NCI-H526 (cell line): ENCODE measurements around the gene TSHR.
"Not testable (repeated sequence)": the region's sequence is repeated elsewhere in the genome, so short reads cannot be mapped to it uniquely, and the experiment has no call there.

Experiments
- DNase-seq, 2 experiments: peaks; one replicate each; lab custom pipeline; 2025; lab: John Stamatoyannopoulos, UW

TSHR gene

GRCh38 chr14:80955416-80955941 is at the start of gene TSHR:
TSHR (plus strand) TSS chr14:80955621; CDS start chr14:80955681, 60 bp downstream.
- no peak for DNase-seq

- DNase-seq, result no peak
These were observed 49.1 kb upstream of the TSHR start for GRCh38 chr14:80906336-80906735.

- no peak for DNase-seq
These were observed 48.5 kb upstream of the TSHR start for GRCh38 chr14:80906946-80907345.

- DNase-seq, result not testable (repeated sequence)
These were observed 43.4 kb upstream of the TSHR start for GRCh38 chr14:80912013-80912412.

GRCh38 chr14:80919622-80920021 is 35.8 kb upstream of the TSHR start:
- DNase-seq, result no peak

DNA sequence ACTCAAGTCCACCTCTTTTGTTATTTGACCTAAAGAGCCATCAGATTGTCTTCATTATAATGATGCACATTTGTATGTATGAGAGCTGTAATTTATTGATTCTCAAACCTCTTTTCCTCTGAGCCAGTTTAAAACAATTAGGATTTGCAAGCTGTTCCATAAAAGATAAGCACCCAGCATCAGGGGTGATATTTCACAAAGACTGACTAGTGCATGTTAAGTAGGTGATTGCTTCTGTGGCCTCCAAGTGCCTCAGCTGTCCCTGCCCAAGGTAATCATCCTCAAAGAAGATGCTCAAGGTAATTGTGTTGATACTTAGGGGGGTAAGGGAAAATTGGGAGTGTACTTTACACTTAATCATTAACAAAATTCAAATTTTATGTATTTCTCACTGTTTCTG is 32.1 kb upstream of the TSHR start:
- DNase-seq, result no peak

DNA sequence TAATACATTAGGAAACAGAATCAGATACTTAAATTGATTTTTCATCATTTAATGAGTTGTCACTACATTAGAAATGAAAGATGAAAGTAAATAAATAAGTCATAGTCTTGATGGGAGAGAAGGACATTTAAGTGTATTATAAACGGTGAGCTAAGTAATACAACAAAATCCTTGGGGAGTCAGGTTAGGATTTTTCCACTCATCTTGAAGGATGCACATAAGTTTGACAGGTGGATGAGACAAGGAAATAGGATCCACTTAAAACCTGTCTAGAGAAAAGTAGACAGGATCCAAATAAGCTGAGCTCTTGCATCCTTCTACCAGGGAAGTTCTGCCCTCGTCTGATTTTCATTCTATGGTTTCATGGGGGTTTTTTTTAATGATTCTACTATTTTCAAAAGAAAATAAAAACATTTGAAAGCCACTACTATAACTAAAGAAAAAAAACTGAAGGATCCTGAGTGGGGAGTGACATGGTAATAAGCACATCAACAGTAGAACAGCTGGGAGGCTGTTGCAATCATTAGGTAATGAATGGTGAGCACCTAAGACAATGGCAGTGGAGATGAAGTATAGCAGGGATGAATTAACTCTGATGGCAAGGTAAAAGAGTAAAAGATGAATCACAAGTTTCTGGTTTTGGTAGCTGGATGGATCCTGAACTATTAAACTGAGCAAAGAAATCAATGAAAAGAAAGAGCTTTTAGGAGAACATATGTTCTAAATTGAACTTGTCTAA is 30.9 kb upstream of the TSHR start:
- DNase-seq, result no peak

DNA sequence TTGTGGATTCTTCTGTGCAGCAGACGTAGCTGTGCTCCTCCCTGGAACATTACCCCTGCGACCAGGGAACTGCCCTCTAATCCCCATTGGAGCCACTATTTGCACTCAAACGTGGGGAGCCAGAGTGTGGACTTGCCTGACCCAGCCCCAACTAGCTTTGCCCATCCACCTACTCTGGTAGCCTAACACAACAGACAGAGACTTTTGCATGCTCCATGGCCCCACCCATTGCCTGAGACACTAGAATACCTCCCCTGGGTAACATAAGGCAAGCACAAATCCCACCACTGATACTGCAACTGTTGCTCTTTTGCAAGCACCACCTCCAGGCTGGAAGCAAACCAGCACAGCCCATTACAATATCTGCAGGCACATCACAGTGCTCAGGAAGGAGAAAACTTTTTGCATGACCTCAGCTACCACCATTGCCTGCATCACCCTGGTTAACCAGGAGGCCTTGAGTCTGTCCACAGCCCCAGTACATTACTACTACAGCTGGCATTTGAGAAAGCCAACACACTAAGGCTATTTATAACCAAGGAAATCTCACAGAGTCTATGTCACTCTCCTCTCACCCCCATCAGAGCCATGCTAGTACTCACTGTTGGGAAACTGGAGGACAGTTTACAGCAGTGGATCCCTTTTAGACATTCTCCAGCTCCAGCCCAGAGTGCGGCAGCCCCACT is 28.9 kb upstream of the TSHR start:
- DNase-seq, result no peak

DNA sequence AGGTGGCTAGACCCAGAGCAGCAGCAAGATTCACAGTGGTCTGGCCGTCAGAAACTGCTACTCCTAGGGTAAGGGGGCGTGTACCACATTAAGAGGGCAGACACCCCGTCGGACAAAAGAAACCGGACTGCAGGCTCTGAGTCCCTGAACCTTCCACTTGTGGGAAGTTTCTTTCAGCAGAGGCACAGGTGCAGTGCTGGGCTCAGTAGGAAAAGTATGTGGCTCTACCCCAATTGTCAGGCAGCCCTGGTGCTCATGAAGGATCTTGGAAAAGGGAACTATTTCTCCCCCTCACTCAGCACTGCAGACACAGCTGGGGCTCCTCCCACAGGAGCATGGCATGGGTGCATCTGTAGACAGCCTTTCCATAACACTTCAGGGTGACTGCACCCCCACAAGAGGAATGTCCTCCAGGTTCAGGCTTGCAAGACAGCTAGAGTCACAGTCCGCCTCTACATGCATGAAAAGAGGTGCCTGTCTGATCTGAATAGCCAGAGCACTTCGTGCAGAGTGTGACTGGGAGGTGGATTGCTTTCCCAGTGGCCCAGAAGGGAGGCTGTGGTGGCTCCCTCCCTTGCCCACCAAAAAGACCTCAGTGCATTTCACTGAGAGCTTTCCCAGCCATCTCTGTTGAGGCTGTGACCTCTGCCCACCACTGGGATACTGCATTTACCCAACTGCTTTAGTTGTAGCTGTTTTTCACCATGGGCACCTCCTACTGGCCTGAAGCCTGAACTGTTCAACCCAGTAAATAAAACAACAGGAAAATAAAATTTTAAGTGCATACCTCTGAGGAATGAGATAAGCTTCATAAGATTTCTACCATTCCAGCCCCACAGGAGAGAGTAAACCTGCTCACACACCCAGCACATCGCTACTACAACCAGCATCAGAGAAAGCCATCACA is 28.1 kb upstream of the TSHR start:
- no peak for DNase-seq

GRCh38 chr14:80930095-80930494 is 25.3 kb upstream of the TSHR start:
- no peak for DNase-seq

DNA sequence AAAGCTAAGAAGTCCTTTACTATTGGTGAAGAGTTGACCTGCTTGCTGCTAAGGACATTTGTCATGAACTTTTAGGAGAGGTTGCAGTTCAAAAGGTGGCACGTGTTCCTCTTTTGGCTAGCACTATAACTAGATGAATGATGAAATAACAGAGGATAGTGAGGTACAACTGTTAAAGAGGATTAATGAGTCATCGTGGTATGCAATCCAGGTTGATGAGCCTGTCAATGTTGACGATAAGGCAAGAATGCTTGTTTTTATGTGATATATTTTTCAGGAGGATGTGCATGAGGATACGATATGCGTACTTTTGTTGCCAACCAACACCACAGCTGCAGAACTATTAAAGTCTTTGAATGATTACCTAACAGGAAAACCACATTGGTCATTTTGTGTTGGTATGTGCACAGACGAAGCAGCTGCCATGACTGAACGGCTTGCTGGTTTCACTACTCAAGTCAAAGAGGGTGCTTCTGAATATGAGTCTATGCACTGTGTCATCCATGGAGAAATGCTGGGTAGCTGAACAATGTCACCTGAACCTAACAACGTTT is 24.5 kb upstream of the TSHR start:
- DNase-seq, result no peak

DNA sequence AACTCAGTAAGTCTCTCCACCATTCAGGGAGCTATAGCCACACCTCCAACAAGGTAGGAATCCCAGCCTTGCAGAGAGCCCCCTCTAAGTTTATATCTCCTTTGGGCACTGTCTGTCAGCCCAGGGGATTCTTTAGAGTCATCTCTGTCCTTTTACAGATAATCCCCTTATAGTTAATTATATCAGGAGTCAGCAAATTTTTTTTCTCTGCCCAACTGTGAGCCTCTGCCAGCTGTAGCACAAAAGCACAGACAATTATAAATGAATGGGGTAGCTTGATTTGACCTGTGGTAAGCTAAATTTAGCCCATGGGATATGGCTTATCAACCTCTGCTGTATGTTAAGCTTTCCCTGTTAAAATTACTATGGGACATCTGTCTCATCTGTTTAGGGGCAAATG is 22.1 kb upstream of the TSHR start:
- DNase-seq, result no peak

DNA sequence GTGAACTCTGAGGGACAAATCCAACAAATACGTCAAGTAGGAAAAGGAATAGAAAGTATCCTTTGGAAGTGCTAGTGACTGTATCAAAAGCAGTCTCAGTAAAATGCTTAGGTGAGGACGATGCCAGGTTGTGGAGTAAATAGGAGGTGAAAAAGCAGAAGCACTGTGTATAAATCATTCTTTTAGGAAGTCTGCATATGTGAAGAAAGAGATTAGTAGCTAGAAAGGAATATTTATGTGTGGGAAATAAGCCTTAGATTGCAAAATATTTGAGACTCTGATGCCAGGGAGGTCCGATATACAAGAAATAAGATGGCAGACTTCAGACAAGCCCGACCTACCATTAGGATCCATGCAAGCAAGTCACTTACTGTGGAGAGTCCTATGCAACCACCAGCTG is 21.7 kb upstream of the TSHR start:
- no peak for DNase-seq

- DNase-seq, result no peak
These were observed 15.3 kb upstream of the TSHR start for GRCh38 chr14:80940146-80940545.

- DNase-seq, result peak; percentile 96 to 98
These were observed 13.9 kb upstream of the TSHR start, which contains the start of gene CEP128 for GRCh38 chr14:80941241-80942185. CEP128 (minus strand) TSS chr14:80941738.

- DNase-seq, result no peak
These were observed 13.2 kb upstream of the TSHR start for GRCh38 chr14:80942191-80942600.

DNA sequence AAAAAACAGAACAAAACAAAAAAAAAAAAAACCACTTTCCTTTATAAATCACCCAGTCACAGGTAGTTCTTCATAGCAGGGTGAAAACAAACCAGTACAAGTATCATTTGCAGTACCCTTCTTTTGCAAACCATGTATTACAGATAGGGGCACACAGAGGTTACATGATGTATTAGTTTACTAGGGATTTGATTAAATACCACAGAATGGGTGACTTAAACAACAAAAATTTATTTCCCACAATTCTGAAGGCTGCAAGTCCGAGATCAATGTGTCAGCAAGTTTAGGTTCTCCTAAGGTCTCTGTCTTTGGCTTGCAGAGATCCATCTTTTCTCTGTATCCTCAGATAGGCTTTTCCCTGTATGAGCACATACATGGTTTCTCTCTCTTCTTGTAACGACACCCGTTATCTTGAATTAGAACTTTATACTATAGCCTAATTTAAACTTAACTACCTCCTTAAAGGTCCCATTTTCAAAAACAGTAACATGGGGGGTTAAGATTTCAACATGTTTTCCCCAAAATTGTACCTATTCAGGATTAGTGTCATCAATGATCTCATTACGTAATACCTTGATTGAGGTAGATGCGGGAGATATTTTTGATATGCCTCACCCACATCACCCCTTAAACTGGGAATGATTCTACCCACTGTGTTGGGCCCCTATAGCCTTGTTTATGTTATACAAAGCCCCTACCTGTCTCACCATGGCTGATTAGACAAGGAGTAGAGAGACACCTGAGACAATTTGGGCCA is 10.4 kb upstream of the TSHR start:
- no peak for DNase-seq

DNA sequence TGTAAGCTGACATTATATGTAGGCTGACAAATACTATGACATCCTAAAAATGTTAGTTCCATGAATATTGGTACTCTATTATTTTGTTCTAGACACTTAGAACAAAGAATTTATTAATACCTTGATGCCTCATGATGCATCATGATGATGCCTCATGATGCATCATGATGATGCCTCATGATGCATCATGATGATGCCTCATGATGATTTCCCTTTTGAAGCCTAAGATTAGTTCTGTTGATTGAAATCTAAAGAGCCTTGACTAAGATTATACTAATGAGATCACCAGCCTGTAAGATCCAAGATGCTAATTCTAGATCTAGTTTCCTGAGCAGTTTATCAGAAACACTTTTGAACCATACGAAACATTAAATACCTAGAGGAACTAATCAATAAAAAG is 9.2 kb upstream of the TSHR start:
- no peak for DNase-seq

- no peak for DNase-seq
These were observed 8.6 kb upstream of the TSHR start for GRCh38 chr14:80946797-80947196.

GRCh38 chr14:80948291-80948690 is 7.1 kb upstream of the TSHR start:
- no peak for DNase-seq
